ENCODE results near the gene IGFBPL1.

The IGFBPL1 gene

DNA sequence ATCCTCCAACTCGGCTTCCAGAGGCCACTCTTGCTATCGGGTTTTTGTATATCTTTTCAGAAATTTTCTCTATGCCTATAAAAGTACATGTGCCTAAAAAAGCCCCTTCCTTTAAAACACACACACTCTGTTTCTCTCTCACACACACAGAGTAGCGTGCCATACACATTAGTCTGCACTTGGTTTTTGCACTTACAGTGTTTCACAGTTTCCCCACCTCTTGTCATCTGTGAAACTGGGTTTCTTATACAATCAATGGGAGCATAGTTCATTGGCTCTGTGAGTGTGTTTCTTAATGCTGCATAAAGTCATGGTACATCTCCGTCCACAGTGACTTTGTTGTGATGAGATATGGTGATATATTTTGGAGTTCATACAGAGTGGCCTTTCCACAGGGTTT lies 664 bp upstream of the IGFBPL1 start:
- no peak for ATAC-seq
- TF ChIP-seq, protein P1, sequence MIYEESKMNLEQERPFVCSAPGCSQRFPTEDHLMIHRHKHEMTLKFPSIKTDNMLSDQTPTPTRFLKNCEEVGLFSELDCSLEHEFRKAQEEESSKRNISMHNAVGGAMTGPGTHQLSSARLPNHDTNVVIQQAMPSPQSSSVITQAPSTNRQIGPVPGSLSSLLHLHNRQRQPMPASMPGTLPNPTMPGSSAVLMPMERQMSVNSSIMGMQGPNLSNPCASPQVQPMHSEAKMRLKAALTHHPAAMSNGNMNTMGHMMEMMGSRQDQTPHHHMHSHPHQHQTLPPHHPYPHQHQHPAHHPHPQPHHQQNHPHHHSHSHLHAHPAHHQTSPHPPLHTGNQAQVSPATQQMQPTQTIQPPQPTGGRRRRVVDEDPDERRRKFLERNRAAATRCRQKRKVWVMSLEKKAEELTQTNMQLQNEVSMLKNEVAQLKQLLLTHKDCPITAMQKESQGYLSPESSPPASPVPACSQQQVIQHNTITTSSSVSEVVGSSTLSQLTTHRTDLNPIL (CRISPR knock-in tag; IDR thresholded peaks at IDR 0.05; ENCODE audit: low read depth) = no peak
- no peak for TF ChIP-seq POU6F1 (CRISPR knock-in tag; IDR thresholded peaks at IDR 0.05; ENCODE audit: borderline replicate concordance, low read depth)
- TF ChIP-seq CSRNP3 (CRISPR knock-in tag; IDR thresholded peaks at IDR 0.05) = no peak
- no peak for TF ChIP-seq ESRRG (CRISPR knock-in tag; IDR thresholded peaks at IDR 0.05)
- TF ChIP-seq ZNF70 (CRISPR knock-in tag; IDR thresholded peaks at IDR 0.05) = no peak
- TF ChIP-seq SNAI2 (CRISPR knock-in tag; IDR thresholded peaks at IDR 0.05) = no peak
- no peak for TF ChIP-seq TSHZ2 (CRISPR knock-in tag; IDR thresholded peaks at IDR 0.05)
- no peak for TF ChIP-seq TCF4 (CRISPR knock-in tag; IDR thresholded peaks at IDR 0.05; ENCODE audit: borderline replicate concordance)
- no peak for TF ChIP-seq OSR1 (CRISPR knock-in tag; IDR thresholded peaks at IDR 0.05)

- TF ChIP-seq ZNF8 (CRISPR knock-in tag; IDR thresholded peaks at IDR 0.05) = no peak
- TF ChIP-seq ZNF70 (CRISPR knock-in tag; IDR thresholded peaks at IDR 0.05) = no peak
- TF ChIP-seq RARB (CRISPR knock-in tag; IDR thresholded peaks at IDR 0.05) = no peak
- TF ChIP-seq ZC3H10 (CRISPR knock-in tag; IDR thresholded peaks at IDR 0.05) = no peak
- no peak for TF ChIP-seq SNAI2 (CRISPR knock-in tag; IDR thresholded peaks at IDR 0.05)
- no peak for TF ChIP-seq CSDC2 (CRISPR knock-in tag; IDR thresholded peaks at IDR 0.05)
- TF ChIP-seq BACH2 (CRISPR knock-in tag; IDR thresholded peaks at IDR 0.05; ENCODE audit: borderline replicate concordance) = no peak
- ATAC-seq = no peak
Measured at GRCh38 chr9:38423273-38423972, 831 bp downstream of the IGFBPL1 start.

DNA sequence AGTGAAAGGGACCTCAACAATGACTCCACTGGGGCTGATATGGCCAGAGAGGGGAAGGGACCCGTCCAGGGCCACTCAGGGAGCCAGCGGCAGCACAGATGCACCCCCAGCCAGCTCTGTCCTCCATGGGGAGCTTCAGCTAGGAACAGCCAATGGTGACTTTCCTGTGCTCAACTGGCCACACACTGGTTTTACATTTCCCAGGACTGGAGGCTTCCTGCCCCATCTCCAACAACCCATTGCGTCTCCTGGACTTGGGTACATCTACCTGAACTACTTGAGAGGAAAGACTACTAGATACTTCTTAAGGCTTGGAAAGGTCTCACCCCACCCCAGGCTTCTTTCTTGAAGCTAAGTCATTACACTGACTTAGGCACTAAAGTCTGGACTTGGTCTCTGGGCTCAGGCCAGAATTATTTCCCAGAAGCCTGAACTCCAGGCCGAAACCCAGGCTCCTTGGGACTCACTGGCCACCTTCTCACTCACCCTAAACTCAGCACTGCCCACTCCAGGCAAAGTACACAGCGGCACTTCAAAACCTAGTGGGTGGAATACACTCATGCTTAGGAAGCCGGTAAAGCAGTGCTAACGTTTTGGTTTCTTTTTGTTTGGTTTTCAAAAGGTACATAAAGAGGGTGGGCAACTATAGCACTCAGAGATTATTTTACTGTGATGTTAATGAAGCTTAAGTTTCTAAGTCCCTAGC lies 1.5 kb downstream of the IGFBPL1 start:
- TF ChIP-seq GLIS3 (CRISPR knock-in tag; IDR thresholded peaks at IDR 0.05) (no peak), PPARA (CRISPR knock-in tag; IDR thresholded peaks at IDR 0.05; ENCODE audit: borderline replicate concordance) (no peak), ARNTL (CRISPR knock-in tag; IDR thresholded peaks at IDR 0.05; ENCODE audit: borderline replicate concordance, low read depth) (no peak), ZFP3 (CRISPR knock-in tag; IDR thresholded peaks at IDR 0.05) (no peak), TCF4 (CRISPR knock-in tag; IDR thresholded peaks at IDR 0.05; ENCODE audit: borderline replicate concordance) (no peak), OSR1 (CRISPR knock-in tag; IDR thresholded peaks at IDR 0.05) (no peak), ZFP30 (CRISPR knock-in tag; IDR thresholded peaks at IDR 0.05) (no peak), RARB (CRISPR knock-in tag; IDR thresholded peaks at IDR 0.05) (no peak), POU6F1 (CRISPR knock-in tag; IDR thresholded peaks at IDR 0.05; ENCODE audit: borderline replicate concordance, low read depth) (no peak), ZC3H10 (CRISPR knock-in tag; IDR thresholded peaks at IDR 0.05) (no peak), PATZ1 (CRISPR knock-in tag; IDR thresholded peaks at IDR 0.05; ENCODE audit: borderline replicate concordance) (no peak), TOX (CRISPR knock-in tag; IDR thresholded peaks at IDR 0.05; ENCODE audit: borderline replicate concordance) (no peak)
- TF ChIP-seq, protein P1 (CRISPR knock-in tag; IDR thresholded peaks at IDR 0.05; ENCODE audit: low read depth) = no peak
- ATAC-seq = no peak
